Measurements from ENCODE around the gene CSRP1. TPM values are rescaled to one million over a fixed set of nuclear protein-coding genes. Genes with fewer than 3 reads are reported as not detected.

CSRP1 gene
- total and polyA plus RNA-seq, 2 donors (not counting 1 experiment from before 2014, with no cell fraction given) = 23.8 to 36.7 TPM

- WGBS (ENCODE audit: insufficient coverage) = 100% methylated on average over 7 of the region's 16 CpGs
- TF ChIP-seq, protein P1, sequence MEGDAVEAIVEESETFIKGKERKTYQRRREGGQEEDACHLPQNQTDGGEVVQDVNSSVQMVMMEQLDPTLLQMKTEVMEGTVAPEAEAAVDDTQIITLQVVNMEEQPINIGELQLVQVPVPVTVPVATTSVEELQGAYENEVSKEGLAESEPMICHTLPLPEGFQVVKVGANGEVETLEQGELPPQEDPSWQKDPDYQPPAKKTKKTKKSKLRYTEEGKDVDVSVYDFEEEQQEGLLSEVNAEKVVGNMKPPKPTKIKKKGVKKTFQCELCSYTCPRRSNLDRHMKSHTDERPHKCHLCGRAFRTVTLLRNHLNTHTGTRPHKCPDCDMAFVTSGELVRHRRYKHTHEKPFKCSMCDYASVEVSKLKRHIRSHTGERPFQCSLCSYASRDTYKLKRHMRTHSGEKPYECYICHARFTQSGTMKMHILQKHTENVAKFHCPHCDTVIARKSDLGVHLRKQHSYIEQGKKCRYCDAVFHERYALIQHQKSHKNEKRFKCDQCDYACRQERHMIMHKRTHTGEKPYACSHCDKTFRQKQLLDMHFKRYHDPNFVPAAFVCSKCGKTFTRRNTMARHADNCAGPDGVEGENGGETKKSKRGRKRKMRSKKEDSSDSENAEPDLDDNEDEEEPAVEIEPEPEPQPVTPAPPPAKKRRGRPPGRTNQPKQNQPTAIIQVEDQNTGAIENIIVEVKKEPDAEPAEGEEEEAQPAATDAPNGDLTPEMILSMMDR (IDR thresholded peaks at IDR 0.05) = no peak
- TF ChIP-seq EZH2 (IDR thresholded peaks at IDR 0.05; ENCODE audit: borderline replicate concordance, insufficient read depth, low read depth, low read length, poor library complexity, severe bottlenecking) = no peak
- no peak overlapping the region for H3K4me2 ChIP-seq (replicated peaks; ENCODE audit: low read depth, low read length, poor library complexity, severe bottlenecking)
- peaks cover 0 to 21% of the 10 kb centered on the region in 2 experiments for H3K36me3 ChIP-seq (replicated peaks in 1 of 2; ENCODE audit: control extremely low read depth in 1 of 2, control insufficient read depth in 1 of 2, extremely low read depth in 1 of 2, insufficient read depth in 2 of 2, low read length in 1 of 2)
- DNase-seq = no peak
- no peaks in the 10 kb centered on the region for H3K4me1 Mint-ChIP-seq
- H3K4me1 ChIP-seq (ENCODE audit: control insufficient read depth in 2 of 2, insufficient read depth in 2 of 2, low read length in 2 of 2) = no peaks in the 10 kb centered on the region
- intact Hi-C loops (cut with micrococcal nuclease) = no loop called here
- no peaks in the 10 kb centered on the region for H3K9me3 Mint-ChIP-seq (ENCODE audit: insufficient read depth)
- H3K27me3 Mint-ChIP-seq = no peaks in the 10 kb centered on the region
- H3K4me3 Mint-ChIP-seq = no peak overlapping the region
- no peak overlapping the region for H3K4me3 ChIP-seq (ENCODE audit: control extremely low read depth in 1 of 5, extremely low read depth in 1 of 5, insufficient read depth in 1 of 5, low read depth in 2 of 5, low read length in 4 of 5)
- no peak overlapping the region for H3K27ac Mint-ChIP-seq
- CTCF ChIA-PET = interaction anchor here (1.4 to 6.1 kb wide), 2 partner anchors 15 to 16 kb away, joined by 9 to 46 read pairs; no protein-coding TSS in a partner anchor
- H3K27me3 ChIP-seq (replicated peaks in 1 of 4; ENCODE audit: control extremely low read depth in 1 of 4, control insufficient read depth in 3 of 4, insufficient read depth in 4 of 4, low read length in 3 of 4) = no peaks in the 10 kb centered on the region
- POLR2A ChIA-PET = no interaction called here
- H3K79me2 ChIP-seq (ENCODE audit: control insufficient read depth, insufficient read depth, low read length) = peaks cover 30% of the 10 kb centered on the region
- no peak for ATAC-seq (ENCODE audit: low read depth)
- no peak overlapping the region for H3K27ac ChIP-seq (ENCODE audit: low read length in 2 of 2)
- H4K20me1 ChIP-seq (ENCODE audit: control insufficient read depth, insufficient read depth, low read length, poor library complexity, severe bottlenecking) = no peaks in the 10 kb centered on the region
- H3K9ac ChIP-seq (ENCODE audit: low read length) = no peak overlapping the region
- H2AFZ ChIP-seq (ENCODE audit: insufficient read depth, low read depth, low read length, poor library complexity, severe bottlenecking) = no peak overlapping the region
- peaks cover 0 to 10% (median 0%) of the 10 kb centered on the region in 3 donors for H3K9me3 ChIP-seq (ENCODE audit: control extremely low read depth in 1 of 3, control insufficient read depth in 2 of 3, insufficient read depth in 1 of 3, low read length in 2 of 3)
Measured at GRCh38 chr1:201497935-201498509, 8.9 kb downstream of the CSRP1 start.

DNA sequence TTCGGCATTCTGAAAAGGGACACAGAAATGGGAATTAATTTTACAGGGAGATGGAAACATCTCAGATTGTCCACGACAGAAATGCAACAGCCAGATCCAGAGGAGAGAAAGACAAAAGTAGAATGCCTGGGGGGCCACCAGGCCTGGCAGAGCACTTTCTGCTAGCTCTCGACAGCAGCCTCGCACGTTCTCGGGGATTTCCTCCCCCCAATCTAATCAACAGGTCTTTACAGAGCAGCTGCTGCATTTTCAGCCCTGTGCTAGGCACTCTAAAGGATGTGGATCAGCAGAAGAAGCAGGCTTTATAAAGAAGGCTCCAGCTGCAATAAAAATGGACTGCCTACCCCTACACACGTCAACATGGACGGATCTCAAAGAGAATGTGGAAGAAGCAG, 10.6 kb downstream of the CSRP1 start:
- peaks cover 0 to 21% of the 10 kb centered on the region in 2 experiments for H3K36me3 ChIP-seq (replicated peaks in 1 of 2; ENCODE audit: control extremely low read depth in 1 of 2, control insufficient read depth in 1 of 2, extremely low read depth in 1 of 2, insufficient read depth in 2 of 2, low read length in 1 of 2)
- H3K79me2 ChIP-seq (ENCODE audit: control insufficient read depth, insufficient read depth, low read length) = peaks cover 21% of the 10 kb centered on the region
- intact Hi-C loops (cut with micrococcal nuclease) = no loop called here
- no peaks in the 10 kb centered on the region for H3K4me1 ChIP-seq (ENCODE audit: control insufficient read depth in 2 of 2, insufficient read depth in 2 of 2, low read length in 2 of 2)
- ChIA-PET CTCF (interaction anchor here (1.2 to 6.1 kb wide), 4 partner anchors 11 to 49 kb away, joined by 3 to 46 read pairs (median 5); partner anchors contain the start of gene CSRP1), POLR2A (no interaction called here)
- H3K4me1 Mint-ChIP-seq = no peaks in the 10 kb centered on the region
- no peaks in the 10 kb centered on the region for H3K9me3 Mint-ChIP-seq (ENCODE audit: insufficient read depth)
- no peak overlapping the region for H2AFZ ChIP-seq (ENCODE audit: insufficient read depth, low read depth, low read length, poor library complexity, severe bottlenecking)
- H4K20me1 ChIP-seq (ENCODE audit: control insufficient read depth, insufficient read depth, low read length, poor library complexity, severe bottlenecking) = no peaks in the 10 kb centered on the region
- no peak overlapping the region for H3K27ac Mint-ChIP-seq
- no peak overlapping the region for H3K27ac ChIP-seq (ENCODE audit: low read length in 2 of 2)
- 95% methylated on average over 7 of the region's 8 CpGs for WGBS (ENCODE audit: insufficient coverage)
- H3K27me3 ChIP-seq (replicated peaks in 1 of 4; ENCODE audit: control extremely low read depth in 1 of 4, control insufficient read depth in 3 of 4, insufficient read depth in 4 of 4, low read length in 3 of 4) = no peaks in the 10 kb centered on the region
- H3K9me3 ChIP-seq (ENCODE audit: control extremely low read depth in 1 of 3, control insufficient read depth in 2 of 3, insufficient read depth in 1 of 3, low read length in 2 of 3) = peaks cover 0 to 10% (median 0%) of the 10 kb centered on the region in 3 donors
- no peak for DNase-seq
- no peak overlapping the region for H3K4me3 ChIP-seq (ENCODE audit: control extremely low read depth in 1 of 5, extremely low read depth in 1 of 5, insufficient read depth in 1 of 5, low read depth in 2 of 5, low read length in 4 of 5)
- H3K4me2 ChIP-seq (replicated peaks; ENCODE audit: low read depth, low read length, poor library complexity, severe bottlenecking) = no peak overlapping the region
- H3K9ac ChIP-seq (ENCODE audit: low read length) = no peak overlapping the region
- no peak for TF ChIP-seq EZH2 (IDR thresholded peaks at IDR 0.05; ENCODE audit: borderline replicate concordance, insufficient read depth, low read depth, low read length, poor library complexity, severe bottlenecking)
- TF ChIP-seq, protein P1 (IDR thresholded peaks at IDR 0.05) = no peak
- ATAC-seq (ENCODE audit: low read depth) = no peak
- no peak overlapping the region for H3K4me3 Mint-ChIP-seq
- no peaks in the 10 kb centered on the region for H3K27me3 Mint-ChIP-seq
